Stimulated activated CD4-positive, alpha-beta T cell treated with anti-CD3 and anti-CD28 coated beads, TNF-alpha, amount 100 ng/mL, for 1 hour (primary cell): ENCODE measurements around the gene ZDHHC9.
A peak's percentile ranks its signal among the peaks of the same experiment; 100 is the strongest.

Experiments used
- DNase-seq, 3 donors: peaks; one replicate each; pipeline ENCODE4 v3.0.0-alpha.2; 2020; ENCODE audit warnings: low read depth in 3 of 3, low spot score in 1 of 3

ZDHHC9 gene

GRCh38 chrX:129768586-129769466, 74.9 kb downstream of the ZDHHC9 start:
- DNase-seq: no peak

- DNase-seq: no peak
Observed at GRCh38 chrX:129768186-129768585, 75.5 kb downstream of the ZDHHC9 start.

GRCh38 chrX:129763666-129764065, 80.0 kb downstream of the ZDHHC9 start:
- no peak for DNase-seq

GRCh38 chrX:129762448-129762847, 81.2 kb downstream of the ZDHHC9 start:
- no peak for DNase-seq

GRCh38 chrX:129761596-129761995, 82.1 kb downstream of the ZDHHC9 start:
- no peak for DNase-seq

DNA sequence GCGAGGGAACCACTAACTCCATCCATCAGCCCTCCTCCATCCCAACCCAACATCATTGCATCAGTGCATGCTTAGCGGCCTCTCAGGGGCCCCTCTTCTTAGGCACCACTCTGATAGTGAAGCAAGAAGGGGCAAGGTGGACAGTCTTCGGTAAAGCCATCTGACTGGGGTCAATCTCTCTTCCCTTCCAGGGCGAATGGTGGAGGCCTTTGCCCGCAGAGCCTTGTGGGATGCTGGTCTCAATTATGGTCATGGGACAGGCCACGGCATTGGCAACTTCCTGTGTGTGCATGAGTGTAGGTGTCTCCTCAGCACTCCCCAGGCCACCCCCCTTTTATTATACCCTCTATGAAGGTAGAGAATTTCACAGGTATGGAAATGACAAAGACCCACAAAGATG, 82.7 kb downstream of the ZDHHC9 start:
- no peak for DNase-seq

- DNase-seq: no peak
Observed at GRCh38 chrX:129760155-129760554, 83.5 kb downstream of the ZDHHC9 start.

DNA sequence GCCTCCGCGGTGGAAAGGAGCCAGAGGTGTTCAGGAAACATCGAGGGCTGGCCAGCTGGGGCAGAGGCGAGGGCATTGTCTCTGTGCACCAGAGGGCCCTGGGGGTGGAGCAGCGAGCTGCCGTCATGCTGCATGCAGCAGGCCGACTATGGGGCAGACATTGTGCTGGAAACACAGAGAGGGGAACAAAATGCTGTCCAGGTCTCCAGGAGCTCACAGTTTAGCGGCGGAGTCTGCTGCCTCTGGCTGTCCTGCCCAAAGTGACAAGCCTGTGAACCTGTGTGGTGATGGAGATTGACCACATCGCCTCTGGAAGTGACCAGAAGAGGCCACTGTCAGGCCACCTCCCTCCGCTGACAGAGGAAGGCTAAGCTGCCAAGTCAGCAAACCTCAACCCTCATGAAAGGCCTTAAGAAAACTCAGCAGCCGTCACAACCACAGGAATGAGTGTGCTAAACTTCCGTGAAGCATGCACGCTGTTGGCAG, 84.1 kb downstream of the ZDHHC9 start:
- DNase-seq: peak in 1 of 3 donors; percentile 18

DNA sequence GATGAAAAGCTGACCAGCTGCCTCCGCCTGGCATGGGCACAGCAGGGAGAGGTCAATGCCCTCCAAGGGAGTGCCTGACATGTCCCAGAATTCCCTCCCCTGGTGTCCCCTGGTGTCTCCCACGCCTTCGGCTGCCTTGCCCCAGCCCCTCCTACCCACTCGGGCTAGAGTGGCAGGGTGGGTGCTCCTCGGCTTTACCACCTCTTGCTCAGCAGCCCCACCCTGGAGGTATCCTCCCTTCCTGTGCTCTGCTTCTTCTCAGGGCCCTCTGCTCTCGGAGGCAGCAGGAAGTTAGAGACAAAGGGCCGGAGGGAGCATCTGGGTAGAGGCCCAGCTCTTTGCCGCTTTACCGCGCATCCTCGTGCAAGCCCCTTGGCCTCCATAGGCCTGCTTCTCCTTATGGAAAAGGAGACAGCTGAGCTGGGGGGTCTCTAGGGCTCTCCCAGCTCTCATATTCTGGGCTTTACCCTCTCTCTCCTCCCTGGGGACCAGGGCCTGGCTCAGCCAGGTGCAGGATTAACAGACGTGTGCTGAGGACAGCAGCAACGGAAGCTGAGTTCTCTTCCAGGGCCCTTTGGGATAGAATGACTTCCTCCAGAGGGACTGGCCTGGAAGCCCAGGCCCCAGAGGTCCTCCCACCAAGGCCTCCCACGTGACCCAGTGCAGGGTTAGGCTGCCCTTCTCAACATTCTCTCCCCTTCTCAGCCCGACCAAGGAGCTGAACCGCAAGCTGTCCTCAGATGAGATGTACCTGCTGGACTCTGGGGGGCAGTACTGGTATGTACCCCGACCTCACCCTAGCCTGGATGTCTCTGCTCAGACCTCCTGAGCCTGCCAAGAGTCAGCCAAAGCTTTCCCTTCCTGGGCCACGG, 87.7 kb downstream of the ZDHHC9 start:
- no peak for DNase-seq

GRCh38 chrX:129754056-129755024, 89.3 kb downstream of the ZDHHC9 start:
- no peak for DNase-seq
